ENCODE measurements around the gene SURF1.
"Not testable (repeated sequence)": the region's sequence is repeated elsewhere in the genome, so short reads cannot be mapped to it uniquely, and the experiment has no call there.

SURF1 gene

DNA sequence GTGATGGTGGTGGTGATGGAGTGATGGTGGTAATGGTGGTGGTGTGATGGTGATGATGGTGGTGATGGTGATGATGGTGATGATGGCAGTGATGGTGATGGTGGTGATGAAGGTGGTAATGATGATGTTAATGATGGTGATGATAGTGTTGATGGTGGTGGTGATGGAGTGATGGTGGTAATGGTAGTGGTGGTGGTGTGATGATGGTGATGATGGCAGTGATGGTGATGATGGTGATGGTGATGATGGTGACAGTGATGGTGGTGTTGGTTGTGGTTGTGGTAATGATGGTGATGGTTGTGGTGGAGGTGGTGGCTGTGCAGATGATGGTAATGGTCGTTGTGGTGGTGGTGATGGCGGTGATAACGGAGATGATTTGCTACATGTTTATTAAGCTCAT is 27.2 kb upstream of the SURF1 start:
- no peak for DNase-seq (ENCODE audit: low spot score)

DNA sequence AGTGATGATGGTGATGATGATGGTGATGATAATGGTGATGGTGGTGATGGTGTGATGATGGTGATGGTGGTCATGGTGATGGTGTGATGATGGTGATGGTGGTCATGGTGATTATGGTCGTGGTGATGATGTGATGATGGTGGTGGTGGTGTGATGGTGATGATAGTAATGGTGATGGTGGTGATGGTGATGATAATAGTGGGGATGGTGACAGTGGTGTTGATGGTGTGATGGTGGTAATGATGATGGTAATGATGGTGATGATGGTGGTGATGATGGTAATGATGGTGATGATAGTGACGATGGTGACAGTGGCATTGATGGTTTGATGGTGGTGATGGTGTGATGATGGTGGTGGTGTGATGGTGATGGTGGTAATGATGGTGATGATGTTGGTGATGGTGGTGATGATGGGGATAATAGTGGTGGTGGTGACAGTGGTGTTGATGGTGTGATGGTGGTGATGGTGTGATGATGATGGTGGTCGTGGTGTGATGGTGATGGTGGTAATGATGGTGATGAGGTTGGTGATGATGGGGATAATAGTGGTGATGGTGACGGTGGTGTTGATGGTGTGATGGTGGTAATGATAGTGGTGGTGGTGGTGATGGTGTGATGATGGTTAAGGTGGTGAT is 26.3 kb upstream of the SURF1 start:
- no peak for DNase-seq (ENCODE audit: low spot score)

DNA sequence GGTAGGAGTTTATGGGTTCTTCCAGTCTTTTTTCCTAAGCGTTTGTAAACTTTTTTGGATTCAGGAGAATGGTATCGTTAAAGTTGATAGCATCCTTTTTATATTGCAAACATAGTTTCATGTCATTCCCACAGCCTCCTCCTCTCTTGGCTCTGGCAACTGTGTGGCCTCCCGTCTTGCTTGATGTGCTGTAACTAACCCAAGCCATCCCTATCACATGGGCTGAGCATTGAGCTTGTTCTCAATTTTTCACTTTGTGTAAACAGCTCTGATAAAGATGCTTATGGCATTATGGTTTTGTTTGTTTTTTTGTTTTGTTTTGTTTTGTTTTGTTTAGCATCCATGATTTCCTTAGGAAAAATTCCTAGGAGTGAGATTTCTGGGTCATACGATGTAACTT is 24.4 kb upstream of the SURF1 start:
- no peak for DNase-seq (ENCODE audit: low spot score)

DNA sequence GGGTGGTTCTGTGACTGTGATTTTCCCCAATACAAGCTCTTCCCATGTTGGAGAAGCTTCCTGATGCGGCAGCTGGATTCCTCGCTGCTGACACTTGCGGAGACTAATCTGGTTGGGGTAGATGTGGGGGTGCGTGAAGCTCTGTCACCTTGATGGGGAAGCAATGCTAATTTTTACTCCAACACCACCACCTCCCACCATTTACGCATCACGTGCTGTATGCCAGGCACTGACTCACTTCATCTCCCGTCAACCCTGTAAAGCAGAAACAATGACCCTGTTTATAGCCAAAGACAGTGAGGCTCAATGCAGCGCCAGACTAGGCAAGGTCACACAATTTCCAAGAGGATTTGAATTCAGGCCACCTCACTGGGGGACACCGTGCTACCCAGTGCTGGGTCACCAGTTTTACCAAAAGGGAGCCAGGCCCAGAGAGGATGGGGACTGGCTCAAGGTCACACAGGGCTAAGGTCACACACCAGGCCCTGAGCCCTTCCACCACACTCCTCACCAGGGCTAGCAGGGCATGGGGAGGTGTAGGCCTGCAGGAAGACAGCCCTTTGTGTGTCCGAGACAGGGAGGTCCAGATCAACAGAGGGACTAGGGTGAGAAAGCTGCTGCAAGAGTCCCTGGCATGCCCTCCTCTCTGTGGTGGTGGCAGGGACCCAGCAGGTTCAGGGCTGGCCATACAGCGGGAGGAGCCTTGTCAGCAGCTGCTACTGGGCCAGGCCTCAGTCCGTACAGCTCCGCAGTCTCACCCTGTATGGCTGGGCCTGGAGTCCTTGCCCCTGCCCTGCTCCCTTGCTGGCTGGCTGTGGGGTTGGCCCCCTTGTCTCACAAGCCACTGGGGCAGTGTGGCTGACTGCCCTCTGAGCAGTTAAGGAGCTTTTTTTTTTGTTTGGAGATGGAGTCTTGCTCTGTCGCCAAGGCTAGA is 23.1 kb upstream of the SURF1 start:
- DNase-seq (ENCODE audit: low spot score): peak; percentile 75

DNA sequence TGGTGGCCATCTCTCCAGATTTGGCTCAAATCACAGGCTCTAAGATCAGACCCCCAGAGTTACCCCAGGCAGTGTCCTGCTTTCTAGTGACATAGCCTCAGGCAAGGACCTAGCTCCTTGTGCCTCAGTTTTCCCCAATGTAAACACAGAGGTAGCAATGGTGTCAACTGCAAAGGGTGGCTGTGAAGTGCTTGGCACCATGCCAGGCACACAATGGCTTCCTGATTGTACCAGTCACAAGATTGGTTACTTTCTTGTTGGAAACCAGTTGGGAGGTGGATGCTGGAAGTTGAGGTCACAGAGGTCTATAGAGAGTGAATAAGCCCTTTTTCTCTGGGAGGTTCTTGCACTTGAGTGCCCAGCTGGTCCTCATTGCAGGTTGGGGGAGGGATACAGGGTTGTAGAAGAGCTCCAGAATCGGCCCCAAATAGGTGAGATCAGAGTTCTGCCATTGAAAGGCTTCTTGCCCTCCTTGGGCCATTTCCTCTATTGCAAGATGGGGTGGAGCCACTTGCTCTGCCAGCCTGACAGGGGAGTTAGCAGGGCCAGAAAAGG is 22.2 kb upstream of the SURF1 start:
- no peak for DNase-seq (ENCODE audit: low spot score)

DNA sequence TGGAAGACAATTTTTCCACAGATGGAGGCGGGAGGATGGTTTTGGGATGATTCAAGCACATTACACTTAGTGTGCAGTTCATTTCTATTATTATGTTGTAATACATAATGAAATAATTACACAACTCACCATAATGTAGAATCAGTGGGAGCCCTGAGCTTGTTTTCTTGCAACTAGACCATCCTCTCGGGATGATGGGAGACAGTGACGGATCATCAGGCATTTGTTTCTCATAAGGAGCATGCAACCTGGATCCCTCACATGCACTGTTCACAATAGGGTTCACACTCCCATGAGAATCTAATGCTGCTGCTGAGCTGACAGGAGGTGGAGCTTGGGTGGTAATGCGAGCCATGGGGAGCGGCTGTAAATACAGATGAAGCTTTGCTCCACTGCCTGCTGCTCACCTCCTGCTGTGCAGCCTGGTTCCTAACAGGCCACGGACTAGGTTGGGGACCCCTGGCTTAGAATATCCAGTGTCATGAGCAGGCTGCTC is 21.5 kb upstream of the SURF1 start:
- no peak for DNase-seq (ENCODE audit: low spot score)

DNA sequence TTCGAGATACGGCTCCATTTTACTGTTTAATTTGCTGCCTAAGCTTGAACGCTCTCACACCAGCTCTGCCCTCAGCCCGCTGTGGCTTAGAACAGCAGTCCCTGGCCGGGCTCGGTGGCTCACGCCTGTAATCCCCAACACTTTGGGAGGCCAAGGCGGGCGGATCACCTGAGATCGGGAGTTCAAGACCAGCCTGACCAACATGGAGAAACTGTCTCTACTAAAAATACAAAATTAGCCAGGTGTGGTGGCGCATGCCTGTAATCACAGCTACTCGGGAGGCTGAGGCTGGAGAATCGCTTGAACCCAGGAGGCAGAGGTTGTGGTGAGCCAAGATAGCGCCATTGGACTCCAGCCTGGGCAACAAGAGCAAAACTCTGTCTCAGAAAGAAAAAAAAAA is 21.0 kb upstream of the SURF1 start:
- DNase-seq (ENCODE audit: low spot score): not testable (repeated sequence)

DNA sequence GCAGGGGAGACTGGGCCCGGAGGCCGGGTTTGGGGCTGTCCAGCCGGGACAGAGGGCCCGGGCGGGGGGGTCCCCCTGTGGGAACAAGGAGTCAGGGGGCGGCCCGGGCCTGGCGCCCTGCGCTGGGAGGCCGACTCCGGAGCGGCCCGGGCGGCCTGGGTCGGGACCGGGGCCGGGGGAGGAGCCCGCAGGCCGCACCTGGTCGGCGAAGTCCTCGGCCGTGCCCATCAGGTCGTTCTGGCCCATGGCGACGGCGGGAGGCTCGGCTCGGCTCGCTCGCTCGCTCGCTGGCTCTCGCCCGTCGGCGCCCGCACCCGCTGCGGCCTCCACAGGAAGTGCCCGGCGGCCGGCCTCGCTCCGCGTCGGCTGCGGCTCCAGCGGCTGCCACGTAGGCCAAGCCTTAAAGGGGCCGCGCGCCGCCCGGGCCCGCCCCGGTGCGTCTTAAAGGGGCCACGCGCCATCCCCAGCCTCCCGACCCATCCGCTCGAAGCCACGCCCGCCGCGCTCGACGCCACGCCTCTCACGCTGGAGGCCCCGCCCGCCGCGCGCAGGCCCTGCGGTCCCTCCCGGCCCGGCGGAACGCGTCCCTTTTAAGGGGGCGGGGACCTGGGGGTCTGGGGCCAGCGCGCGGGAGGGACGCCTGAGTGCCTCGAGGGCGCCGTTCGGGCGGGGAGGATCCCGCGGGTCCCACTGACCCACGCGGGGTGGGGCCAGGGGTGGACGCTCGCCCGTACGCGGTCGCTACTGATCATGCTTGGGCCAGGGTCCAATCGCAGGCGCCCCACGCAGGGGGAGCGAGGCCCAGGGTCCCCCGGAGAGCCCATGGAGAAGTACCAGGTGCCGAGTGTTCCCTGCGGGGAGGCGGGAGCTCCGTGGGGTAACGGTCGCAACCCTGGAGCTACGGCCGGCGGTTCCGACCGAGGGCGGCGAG is 19.7 kb upstream of the SURF1 start, which contains the start of the genes STKLD1 and SURF4:
Gene STKLD1, plus strand, starts transcription at position 643 of the 931 bp plus-strand sequence. Its CDS starts 108 bp downstream, at position 751.
Gene SURF4, minus strand, starts transcription at position 337 of the 931 bp plus-strand sequence. Its CDS starts 91 bp downstream, at position 246.
- DNase-seq (ENCODE audit: low spot score): peak; percentile 94

DNA sequence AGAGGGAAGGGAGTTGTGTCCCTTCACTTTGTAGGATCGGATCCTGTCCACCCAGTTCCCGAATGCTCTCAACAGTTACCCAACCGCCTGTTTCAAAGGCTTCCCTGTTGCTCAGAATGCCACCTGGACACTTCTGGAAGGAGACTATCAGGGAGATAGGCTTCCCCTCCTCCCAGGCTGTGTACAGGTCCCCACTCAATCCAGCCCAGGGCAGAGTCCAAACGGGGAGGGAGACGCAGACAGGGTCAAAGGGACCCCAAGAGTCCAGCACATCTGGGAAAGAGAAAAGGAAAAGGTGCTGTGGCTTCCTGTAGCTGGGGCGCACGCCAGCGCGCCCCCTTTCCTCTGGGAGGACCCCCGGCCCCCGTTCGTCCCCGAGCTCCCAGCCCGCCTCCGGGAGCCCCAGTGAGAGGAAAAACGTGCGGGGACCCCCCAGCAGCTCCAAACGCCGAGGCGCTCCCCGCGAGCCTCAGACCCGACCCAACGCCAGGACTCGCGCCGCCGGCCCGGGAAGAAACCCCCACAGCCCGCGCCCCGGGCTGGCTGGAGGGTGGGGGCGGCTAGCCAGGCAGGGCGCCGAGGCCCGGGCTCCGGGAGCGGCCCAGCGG is 18.9 kb upstream of the SURF1 start:
- no peak for DNase-seq (ENCODE audit: low spot score)

DNA sequence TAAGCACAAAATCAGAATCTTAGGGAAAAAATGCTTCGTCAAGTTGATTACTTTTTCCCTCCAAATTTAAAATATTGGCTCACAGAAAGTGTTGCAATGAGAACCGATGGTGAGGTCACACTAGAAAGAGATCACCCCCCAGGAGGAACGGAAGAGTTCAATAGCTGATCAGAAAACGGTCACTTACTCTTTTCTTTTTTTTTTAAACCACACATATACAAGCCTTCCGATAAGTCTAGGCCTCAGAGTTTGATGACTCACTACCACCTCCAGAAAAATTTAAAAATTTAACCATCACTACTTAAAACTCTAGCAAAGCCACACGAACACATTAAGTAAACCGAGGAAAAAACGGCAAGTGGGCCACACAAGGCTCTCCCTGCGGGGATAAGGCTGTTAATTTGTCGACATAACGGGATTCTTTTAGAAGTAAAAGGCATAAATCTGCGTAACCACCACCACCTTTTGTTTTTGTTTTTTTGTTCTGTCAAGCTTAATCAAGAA is 18.4 kb upstream of the SURF1 start:
- no peak for DNase-seq (ENCODE audit: low spot score)

DNA sequence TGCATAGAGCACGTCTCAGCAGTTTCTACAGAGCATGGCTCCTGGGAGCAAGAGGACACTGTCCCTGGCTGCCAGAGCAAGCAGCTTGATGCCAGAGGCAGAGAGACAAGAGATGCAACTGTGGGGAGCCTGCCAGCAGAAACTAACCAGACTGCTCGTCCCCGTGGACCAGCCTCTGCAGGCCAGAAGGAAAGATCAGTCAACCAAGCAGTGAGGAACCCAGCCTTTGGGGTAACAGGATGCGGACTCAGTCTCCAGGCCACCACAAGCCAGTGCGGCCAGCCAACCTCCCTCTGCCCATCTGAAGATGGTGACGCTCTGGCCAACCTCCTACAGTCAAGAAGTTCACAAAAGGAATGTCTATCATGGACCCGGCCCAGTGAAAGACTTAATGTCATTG is 15.9 kb upstream of the SURF1 start:
- DNase-seq (ENCODE audit: low spot score): no peak

DNA sequence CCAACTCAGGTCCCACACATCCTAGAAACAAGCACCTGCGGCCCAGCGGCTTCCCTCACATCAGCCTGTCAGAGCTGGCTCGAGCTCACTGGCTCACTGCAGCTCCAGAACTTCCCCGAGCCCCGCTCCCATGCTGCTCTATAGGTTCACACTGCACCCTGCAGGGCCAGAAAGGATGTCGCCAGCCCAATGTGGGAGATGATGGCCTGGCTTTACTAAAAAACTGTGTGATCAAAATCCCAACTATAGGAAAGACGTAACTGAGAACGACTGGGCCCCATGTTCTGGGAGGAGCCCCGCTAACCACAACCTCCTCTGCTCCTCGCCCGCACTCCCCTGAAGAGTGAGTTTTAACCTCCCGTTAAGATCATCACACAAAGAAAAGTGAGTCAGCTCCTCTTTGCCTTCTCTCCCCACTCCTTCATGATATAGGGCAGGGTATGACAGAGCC is 15.0 kb upstream of the SURF1 start:
- DNase-seq (ENCODE audit: low spot score): peak; percentile 54

DNA sequence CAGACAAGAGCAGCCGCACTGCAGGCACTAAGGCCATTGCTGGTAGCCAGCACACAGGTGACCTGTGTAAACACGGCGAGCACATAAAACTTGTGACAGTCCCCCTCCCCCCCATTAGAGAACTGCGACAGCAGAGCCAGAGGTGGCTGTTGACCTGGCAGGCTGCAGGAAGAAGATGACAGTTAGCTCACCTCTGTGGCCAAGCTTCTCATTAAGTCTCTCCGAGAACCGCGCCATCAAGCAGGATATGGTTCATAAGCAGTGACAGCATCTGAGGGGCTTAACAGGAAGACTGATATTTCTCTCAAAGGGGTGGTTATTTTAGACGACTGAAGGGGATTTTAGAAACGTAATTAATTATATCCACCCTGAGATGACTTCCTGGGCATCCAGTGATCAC is 14.4 kb upstream of the SURF1 start:
- no peak for DNase-seq (ENCODE audit: low spot score)

DNA sequence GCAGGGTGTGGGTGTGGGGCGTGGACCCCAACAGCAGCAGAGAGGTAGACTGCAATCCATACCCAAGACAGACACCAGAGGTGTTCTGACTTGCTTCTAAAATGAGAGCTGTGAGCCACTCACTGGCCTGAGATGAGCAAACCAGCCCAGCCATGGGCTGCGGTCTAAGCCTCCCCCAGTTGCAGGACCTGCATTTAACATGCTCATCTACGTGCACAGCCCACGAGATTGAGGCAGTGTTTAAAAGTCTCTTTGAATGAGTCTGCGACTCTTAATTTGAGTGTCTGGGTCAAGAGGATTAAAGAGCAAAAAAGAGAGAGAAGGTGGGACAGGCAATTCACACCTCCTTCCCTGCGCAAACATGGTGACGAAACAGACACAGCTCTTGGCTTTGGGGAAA is 13.6 kb upstream of the SURF1 start:
- DNase-seq (ENCODE audit: low spot score): no peak

DNA sequence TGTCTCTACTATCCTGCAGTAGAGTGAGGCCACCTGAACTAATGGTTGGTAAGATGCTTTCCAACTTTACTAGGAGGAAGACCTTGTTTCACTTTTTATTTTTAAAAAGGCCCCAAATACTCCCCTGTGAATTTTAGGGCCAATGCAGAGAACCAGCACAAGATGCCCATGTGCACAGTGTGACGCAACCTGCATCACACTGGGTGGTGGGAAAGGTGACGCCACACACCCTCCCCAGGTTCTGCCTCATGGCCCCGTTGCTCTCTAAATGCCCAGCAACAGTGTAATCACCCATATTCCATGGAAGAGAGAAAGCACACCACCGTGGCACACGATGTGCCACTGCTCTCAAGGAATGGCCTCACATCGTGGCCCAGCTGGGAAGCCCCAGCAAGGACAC is 13.1 kb upstream of the SURF1 start:
- DNase-seq (ENCODE audit: low spot score): no peak

DNA sequence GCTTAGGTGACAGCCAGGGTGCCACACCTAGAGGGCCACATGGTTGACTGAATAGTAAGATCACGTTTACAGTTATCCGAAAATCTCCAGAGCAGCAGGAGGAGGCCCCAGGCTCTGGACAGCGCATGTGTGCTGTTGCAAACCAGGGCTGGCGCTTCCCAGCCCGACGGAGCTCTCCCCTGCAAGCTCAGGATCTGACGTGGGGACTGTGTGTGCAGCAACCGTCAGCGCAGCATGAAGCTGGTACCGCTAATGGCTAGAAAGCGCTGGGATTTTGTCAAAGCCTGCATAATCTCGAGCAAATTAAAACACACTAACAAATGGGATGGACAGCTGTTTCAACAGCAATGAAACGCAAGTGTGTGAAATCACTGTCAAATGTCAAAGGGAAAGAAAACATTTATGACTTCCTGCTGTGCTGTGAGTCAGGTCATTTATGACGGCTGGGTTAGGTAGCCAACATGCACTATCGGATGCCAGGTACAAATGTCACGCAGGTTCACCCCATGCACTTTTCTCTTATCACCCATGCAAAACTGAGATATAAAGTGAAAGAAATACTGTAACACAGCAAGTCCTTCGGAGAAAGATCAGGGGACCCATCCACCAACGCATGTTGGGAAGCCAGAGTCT is 12.1 kb upstream of the SURF1 start:
- no peak for DNase-seq (ENCODE audit: low spot score)

DNA sequence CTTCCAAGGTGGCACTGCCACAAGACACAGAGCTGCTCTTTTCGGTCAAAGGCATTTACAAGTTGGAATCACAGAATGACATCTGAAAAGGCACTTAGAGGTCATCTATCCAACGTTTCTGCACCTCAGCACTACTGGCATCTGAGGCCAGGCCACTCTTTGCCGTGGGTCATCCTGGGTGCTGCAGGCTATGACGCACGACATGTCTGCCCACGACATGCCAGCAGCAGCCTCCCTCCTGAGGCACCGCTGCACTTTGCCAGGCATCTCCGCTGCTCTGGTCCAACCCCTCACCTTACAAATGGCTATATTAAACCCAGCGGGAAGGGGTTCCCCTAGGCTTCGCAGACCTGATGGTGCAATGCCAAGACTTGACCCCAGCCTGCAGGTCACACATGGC is 11.5 kb upstream of the SURF1 start:
- DNase-seq (ENCODE audit: low spot score): no peak

DNA sequence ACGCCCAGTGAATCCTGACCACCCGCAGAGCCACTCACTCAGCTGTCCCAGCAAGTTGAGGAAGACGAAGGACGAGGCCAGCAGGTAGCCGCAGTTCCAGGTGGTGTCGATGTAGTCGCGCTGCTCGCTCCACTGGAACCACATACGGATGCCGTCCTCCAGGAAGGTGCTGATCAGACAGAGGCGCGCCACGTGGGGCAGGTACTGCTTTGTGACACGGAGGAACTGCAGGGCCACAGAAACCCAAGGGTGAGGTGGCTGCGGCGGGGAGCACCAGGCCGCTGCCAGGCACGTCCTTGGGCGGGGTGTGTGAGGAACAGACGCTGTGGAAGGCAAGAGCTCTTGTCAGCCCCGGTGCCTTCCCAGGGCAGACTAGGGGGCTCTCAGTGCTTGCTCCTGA is 10.9 kb upstream of the SURF1 start:
- DNase-seq (ENCODE audit: low spot score): no peak

DNA sequence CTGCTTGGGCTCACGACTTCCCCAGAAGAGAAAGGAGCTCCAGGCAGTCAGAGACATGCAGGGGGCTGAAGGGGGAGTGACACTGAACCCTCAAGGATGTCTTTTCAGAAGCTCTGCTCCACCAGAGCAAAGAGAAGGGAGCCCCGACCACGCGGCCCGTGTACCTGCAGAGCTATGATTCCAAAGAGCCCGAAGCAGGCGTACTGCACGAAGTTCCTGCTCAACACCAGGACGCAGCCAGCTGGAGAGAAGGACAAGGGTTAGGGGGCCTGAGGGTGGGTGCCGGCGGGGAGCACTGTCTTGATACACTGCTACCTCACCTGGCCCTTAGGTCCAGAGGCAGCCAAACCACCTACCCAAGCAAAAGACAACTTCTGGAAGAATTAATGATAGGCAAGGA is 10.1 kb upstream of the SURF1 start:
- DNase-seq (ENCODE audit: low spot score): no peak

DNA sequence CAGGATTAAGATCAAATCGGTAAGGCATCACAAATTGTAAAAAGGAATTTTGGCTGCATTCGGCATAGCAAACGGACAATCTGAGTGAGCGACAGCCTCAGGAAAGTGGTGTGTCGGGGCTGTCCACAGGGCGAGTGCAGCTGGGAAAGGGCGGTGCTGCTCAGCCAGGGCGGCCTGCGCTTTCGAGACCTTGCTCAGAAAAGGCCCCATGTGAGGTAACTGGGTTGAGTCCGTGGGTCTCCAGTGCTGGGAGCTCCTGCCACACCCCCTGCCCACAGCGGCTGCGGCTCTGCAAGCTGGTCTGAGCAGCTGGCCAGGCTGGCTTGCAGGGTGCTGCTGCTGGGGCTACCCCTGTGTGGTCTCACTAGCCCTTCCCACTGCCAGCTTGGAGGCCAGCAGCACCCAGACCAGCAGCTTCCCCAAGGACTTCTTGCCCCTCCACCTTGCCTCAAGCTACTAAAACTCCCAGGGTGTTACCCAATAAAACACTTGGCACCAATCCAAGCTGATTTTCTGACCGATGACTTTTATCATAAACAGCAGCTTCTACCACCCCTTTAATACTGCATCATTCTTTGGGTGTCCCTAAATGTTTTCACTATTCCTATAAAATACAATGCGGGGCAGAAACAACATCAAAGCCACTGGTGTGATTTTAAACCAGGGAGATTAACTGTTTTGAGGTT is 6.2 kb upstream of the SURF1 start:
- DNase-seq (ENCODE audit: low spot score): no peak

All from putamen (tissue), 1 donor.